HG03025 (cell line): ENCODE measurements around the gene LACTBL1.
"Not testable (repeated sequence)": the region's sequence is repeated elsewhere in the genome, so short reads cannot be mapped to it uniquely, and the experiment has no call there.

Experiments
- ATAC-seq: cut with Tn5 transposase; IDR thresholded peaks from one replicate; pipeline ENCODE4 v1.9.1; 2021; ENCODE audit warnings: mild to moderate bottlenecking, moderate library complexity; ENCODE audit not compliant: unreplicated experiment, low FRiP score

Gene LACTBL1

GRCh38 chr1:22945171-22945570, 27.5 kb downstream of the LACTBL1 start:
- not testable (repeated sequence) for ATAC-seq

GRCh38 chr1:22944346-22945055, 28.2 kb downstream of the LACTBL1 start:
- ATAC-seq, result no peak

- ATAC-seq, result no peak
These were observed 31.4 kb downstream of the LACTBL1 start for GRCh38 chr1:22941257-22941656.

GRCh38 chr1:22936681-22937080, 36.0 kb downstream of the LACTBL1 start:
- ATAC-seq, result no peak

GRCh38 chr1:22935433-22935832, 37.2 kb downstream of the LACTBL1 start:
- no peak for ATAC-seq

GRCh38 chr1:22932803-22933470, 39.7 kb downstream of the LACTBL1 start:
- no peak for ATAC-seq

GRCh38 chr1:22930240-22930912, 42.3 kb downstream of the LACTBL1 start:
- no peak for ATAC-seq

GRCh38 chr1:22925111-22925510, 47.6 kb downstream of the LACTBL1 start:
- ATAC-seq, result no peak

- no peak for ATAC-seq
These were observed 50.0 kb downstream of the LACTBL1 start for GRCh38 chr1:22922640-22923039.

- no peak for ATAC-seq
These were observed 51.1 kb downstream of the LACTBL1 start for GRCh38 chr1:22921452-22922126.

- ATAC-seq, result no peak
These were observed 51.8 kb downstream of the LACTBL1 start for GRCh38 chr1:22920734-22921451.

GRCh38 chr1:22920026-22920733, 52.5 kb downstream of the LACTBL1 start:
- no peak for ATAC-seq

GRCh38 chr1:22919341-22920025, 53.2 kb downstream of the LACTBL1 start:
- no peak for ATAC-seq

GRCh38 chr1:22918644-22919043, 54.0 kb downstream of the LACTBL1 start:
- no peak for ATAC-seq

- no peak for ATAC-seq
These were observed 54.7 kb downstream of the LACTBL1 start for GRCh38 chr1:22917989-22918388.

GRCh38 chr1:22916471-22916820, 56.2 kb downstream of the LACTBL1 start:
- ATAC-seq, result no peak

GRCh38 chr1:22915816-22916470, 56.7 kb downstream of the LACTBL1 start:
- no peak for ATAC-seq

GRCh38 chr1:22915231-22915630, 57.4 kb downstream of the LACTBL1 start:
- ATAC-seq, result no peak
